Esophagus muscularis mucosa (tissue), 4 donors: ENCODE measurements around the gene TMEM97.

Experiments used
- CTCF ChIP-seq, 3 experiments: fragments of 200-600 bp in 2 of 3; fragments of 450-650 bp in 1 of 3; sonication (generic) in 2 of 3; IDR thresholded peaks; one replicate each; pipeline ENCODE4 v1.5.1; 2017 to 2019; ENCODE audit warnings: antibody characterized with exemption in 3 of 3, mild to moderate bottlenecking in 2 of 3, moderate library complexity in 1 of 3
- EP300 ChIP-seq: sonication (generic); formaldehyde crosslinking; IDR thresholded peaks from one replicate; pipeline ENCODE4 v1.6.1; 2017; ENCODE audit warnings: antibody characterized with exemption
- POLR2A ChIP-seq: fragments of 450-650 bp; IDR thresholded peaks from one replicate; pipeline ENCODE4 v1.6.1; 2017; ENCODE audit warnings: antibody characterized with exemption, moderate library complexity, mild to moderate bottlenecking, low read depth
- POLR2AphosphoS5 ChIP-seq, 2 donors: sonication (generic); formaldehyde crosslinking; IDR thresholded peaks; one replicate each; pipeline ENCODE4 v1.6.1; 2017; ENCODE audit warnings: antibody characterized with exemption in 2 of 2

- TF ChIP-seq CTCF (IDR thresholded peaks at IDR 0.05) (no peak), POLR2A (no peak), EP300 (no peak), POLR2AphosphoS5 (IDR thresholded peaks at IDR 0.05) (no peak)
Measured at GRCh38 chr17:28270926-28271325, 48.1 kb upstream of the TMEM97 start.
